GM18873 (cell line): ENCODE measurements around the gene RHO.
"Not testable (repeated sequence)": the region's sequence is repeated elsewhere in the genome, so short reads cannot be mapped to it uniquely, and the experiment has no call there.

Experiments used
- ATAC-seq: cut with Tn5 transposase; IDR thresholded peaks from one replicate; pipeline ENCODE4 v1.9.1; 2021; ENCODE audit warnings: mild to moderate bottlenecking, moderate library complexity, moderate number of reproducible peaks; ENCODE audit not compliant: unreplicated experiment, low FRiP score

The RHO gene

DNA sequence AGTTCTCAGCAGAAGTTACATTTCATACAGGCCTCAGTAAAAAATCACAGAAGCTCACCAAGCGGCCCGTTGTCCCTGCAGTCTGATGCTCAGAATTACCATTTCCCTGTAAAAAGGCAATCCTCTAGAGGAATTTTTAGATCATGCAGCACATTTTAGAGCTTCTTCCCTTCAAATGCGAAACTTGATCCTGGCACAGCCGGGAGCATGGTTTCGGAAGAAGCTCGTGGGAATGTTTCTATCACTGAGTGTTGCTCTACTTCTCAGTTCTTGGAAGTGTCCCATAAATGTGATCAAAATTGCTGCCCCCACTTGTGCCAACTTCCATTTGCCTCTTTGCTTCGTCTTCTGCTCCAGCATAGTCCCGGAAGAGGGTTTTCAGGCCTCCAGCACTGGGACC is 10.8 kb downstream of the RHO start:
- ATAC-seq, result no peak

DNA sequence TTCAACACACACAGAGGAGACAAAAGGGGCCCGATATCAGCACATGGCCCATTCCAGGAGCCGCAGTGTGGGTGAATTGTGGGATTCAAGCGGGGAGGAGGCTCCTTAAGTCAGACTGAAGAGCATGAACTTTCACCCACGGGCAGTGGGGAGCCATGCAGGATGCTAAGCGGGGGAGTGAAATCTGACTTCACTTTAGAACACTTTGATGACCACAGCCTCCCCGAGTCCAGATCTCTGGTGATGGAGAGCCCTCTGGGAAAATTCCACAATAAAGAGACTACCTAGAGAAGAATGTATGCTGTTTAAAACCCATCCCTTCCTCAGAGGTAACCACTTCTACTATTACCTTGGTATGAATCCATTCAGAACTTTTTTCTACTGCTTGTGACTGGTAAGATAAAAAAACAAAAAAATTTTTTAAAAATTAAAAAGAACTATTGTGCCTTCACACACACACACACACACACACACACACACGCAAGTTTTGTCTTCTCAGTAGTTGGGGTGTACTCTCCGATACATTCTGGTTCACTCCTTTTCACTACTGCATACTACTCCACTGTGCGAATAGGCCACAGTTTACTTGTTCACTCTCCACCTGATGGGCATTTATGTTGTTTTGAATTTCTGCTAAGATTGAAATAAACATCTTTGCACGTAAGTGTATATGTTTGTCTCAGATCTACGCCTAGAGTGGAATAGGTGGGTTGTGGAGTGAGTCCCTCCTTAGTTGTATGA is 12.5 kb downstream of the RHO start:
- no peak for ATAC-seq

DNA sequence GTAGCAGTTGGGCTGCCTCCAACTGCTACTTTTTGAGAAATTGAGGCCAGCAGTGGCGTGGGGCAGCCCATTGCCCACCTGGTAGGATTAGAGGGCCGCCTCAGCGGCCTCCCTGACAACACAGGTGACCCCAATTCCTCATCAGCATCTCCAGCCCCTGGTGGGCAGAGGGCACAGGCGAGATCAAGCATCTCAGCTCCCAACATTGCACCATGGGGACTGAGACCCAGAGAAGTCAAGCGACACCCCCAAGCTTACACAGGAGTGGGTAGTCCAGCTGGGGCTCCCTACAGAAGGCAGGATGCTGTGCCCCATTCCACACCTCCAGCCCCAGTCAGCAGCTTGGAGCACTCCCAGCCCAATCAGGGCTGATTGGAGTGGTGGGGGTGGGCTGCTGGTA is 14.3 kb downstream of the RHO start:
- no peak for ATAC-seq

DNA sequence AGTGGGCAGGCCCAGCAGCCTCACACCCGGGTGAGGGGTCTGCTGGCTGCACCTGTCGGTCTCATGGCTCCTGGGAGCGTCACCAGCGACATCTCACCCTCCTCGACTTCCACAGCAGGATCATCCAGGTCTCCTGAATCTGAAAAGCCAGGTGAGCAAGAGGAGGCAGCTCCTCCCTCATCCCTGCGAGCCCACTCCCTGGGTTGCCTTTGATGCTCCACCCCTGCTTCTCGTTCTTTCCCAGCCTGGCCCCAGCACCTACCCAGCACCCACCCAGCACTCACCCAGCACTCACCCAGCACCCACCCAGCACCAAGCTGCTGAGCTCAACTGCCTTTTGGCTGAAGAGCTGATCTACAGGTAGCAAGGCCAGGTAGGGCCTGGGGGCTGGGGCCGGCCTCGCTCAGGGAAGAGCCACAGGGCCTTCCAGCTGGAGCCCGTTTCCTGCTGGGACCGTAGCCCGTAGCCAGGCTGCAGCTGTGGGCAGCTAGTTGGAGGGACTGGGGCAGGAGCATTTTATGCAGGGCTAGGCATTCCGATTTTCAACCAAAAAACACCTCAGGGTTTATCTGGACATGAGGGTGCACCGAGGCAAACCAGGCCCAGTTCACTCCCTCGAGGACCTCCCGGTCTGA is 14.8 kb downstream of the RHO start, which contains the start of gene H1-8:
H1-8 (plus strand) TSS at position 20 of the 635 bp plus-strand sequence; CDS start at position 64, 44 bp downstream.
- no peak for ATAC-seq

DNA sequence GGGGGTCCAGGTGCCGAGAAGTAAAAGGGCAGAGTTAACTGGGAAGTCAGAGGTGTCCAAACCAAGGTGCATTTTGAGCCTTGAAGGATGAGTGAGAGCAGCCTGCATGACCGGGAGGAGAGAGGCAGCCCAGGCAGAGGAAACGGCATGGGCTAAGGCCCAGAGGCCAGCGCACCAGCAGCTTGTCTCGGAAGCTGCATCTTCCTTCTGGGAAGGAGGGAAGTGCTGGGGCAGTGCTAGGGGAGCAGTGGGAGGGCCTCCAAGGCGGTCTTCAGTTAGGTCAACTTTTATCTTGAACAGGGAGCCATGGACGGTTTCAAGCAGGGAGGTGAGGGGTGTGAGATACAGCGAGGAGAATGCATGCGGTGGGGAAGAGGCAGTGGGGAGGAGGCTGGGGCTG is 15.6 kb downstream of the RHO start:
- ATAC-seq, result no peak

DNA sequence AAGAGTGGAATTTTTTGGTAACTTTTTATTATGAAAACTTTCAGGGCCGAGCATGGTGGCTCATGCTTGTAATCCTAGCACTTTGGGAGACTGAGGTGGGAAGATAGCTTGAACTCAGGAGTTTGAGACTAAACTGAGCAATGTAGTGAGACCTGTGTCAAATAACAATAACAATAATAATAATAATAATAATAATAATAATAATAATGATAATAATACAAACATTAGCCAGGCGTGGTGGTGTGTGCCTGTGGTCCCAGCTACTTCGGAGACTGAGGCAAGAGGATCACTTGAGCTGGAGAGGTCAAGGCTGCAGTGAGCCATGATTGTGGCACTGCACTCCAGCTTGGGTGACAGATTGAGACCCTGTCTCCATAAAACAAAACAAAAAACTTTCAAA is 17.5 kb downstream of the RHO start:
- ATAC-seq, result not testable (repeated sequence)

DNA sequence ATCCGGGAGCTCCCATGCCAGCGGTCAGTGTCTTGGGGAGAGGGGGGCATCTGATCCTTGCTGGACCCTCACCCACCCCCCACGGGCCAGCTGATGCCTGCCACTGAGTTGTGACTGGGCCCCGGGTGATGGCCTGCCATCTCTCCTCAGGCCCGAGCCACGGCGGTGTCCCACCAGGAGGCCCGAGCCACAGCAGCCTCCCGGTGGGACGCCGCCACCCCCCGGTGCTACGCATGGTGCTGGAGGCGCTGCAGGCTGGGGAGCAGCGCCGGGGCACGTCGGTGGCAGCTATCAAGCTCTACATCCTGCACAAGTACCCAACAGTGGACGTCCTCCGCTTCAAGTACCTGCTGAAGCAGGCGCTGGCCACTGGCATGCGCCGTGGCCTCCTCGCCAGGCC is 18.8 kb downstream of the RHO start:
- ATAC-seq, result no peak

DNA sequence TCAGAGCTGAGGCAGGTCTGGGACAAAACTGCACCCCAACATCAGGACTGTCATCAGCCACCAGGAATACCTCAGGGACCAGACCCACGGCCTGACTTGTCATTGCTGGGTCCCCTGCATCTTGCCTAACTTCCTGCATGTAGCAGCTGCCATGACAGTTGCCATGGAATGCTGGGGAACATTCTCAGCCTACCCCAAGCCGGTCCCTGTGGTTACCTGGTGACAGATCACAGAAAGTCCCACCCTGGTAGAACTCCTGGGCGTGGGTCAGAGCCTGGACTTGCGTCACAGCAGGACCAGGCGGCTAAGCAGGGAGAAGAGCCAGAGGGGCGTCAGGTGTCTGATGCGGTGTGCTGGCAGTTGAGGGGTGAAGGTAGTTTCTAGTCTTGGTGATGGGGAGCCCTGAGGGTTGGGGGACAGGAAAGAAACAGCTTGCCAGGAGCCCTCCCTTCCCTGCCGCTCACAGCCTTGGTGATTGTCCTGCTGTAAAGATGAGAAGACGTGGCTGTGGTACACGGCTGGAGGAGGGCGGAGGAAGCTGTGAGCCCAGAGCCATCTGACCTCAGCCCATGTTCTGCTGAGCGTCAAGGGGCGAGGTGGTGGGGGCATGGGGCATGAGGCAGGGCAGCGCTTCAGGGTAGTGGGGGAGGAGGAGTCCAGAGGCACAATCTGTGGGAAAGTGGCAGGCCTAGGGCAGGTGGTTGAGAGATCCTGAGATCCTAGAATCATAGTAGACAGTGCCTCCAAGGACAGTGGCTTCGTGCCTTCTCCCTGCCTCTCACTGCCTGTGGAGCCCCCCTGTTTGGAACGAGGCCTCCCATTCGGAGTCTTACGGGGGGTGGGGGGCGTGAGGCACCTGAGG is 19.9 kb downstream of the RHO start:
- no peak for ATAC-seq

DNA sequence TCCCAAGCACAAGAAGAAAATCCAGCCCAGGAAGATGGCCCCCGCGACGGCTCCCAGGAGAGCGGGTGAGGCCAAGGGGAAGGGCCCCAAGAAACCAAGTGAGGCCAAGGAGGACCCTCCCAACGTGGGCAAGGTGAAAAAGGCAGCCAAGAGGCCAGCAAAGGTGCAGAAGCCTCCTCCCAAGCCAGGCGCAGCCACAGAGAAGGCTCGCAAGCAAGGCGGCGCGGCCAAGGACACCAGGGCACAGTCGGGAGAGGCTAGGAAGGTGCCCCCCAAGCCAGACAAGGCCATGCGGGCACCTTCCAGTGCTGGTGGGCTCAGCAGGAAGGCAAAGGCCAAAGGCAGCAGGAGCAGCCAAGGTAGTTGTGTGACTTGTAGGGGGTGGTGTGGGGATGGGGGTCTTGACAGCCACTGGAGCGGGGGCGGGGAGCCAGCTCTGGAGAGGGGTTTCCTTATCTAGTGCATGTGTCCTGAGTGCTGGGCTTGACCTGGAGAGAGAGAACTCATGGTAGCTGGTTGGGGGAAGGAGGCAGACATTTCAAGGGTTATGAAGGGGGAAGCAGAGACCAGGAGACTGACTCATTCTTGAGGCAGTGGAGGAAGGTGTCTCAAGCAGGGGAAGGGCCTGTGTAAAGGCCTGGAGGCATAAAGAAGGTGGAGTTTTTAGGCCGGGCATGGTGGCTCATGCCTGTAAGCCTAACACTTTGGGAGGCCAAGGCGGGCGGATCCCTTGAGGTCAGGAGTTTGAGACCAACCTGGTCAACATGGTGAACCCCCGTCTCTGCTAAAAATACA is 20.8 kb downstream of the RHO start:
- no peak for ATAC-seq

DNA sequence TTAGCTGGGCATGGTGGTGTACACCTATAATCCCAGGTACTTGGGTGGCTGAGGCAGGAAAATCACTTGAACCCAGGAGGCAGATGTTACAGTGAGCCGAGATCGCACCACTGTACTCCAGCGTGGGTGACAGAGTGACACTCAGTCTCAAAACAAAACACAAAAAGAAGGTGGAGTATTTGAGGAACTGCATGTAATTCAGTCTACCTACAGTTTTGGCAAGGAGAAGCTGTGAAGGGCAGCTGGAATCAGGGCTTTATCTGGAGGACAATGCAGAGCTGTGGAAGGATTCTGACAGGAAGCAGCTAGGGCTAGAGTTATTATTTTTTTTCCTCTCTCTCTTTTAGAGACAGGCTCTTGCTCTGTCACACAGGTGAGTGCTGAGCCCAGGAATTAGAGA is 21.4 kb downstream of the RHO start:
- ATAC-seq, result no peak

DNA sequence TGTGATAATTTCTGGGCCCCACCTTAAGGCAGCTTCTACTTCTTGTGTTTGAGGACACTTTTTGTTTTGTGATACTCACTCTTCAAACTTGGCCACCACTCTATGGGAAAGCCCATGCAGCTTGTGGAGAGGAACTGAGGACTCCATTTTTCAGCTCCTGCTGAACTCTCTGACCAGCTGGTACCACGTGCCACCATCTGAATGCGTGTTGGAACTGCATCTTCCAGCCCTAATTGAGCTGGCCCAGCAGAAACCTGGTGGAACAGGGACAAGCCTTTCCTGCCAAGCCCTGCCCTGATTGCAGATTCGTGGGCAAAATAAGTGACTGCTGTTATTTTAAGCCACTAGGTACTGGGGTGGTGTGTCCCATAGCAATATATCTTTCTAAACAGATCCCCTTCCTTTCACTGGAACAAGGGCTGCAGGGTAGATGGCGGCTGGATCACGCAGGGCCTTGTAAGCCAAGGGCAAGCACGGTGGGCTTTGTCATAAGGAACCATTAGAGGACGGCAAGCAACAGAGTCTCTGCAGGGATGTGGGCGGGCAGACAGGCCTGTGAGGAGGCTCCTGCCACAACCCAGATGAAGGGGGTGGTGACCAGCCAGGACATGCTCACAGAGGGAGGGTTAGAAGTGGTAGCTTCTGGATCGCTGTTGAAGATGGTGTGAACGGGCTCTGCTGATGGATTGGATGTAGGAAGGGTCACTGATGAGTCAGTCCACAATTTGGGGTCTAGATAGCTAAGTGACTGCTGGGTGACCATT is 24.0 kb downstream of the RHO start:
- no peak for ATAC-seq

DNA sequence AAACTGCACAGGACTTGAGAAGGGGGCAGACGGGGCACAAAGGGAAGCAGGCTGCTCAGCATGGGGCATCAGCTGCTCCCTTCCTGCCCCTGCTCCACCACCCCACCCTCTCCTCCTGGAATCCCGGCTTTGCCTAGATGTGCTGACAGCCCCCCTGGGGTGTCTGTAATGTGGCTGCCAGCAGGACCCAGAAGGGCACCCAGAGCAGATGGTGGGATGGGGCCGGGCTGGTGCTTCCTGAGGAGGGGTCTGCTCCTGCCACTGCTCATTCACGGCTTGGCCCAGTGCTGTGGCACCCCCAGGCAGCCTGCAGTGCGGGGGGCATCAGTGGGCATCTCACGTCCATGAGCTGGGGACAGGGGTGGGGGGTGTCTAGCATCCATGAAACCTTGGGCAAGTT is 24.7 kb downstream of the RHO start:
- ATAC-seq, result no peak

DNA sequence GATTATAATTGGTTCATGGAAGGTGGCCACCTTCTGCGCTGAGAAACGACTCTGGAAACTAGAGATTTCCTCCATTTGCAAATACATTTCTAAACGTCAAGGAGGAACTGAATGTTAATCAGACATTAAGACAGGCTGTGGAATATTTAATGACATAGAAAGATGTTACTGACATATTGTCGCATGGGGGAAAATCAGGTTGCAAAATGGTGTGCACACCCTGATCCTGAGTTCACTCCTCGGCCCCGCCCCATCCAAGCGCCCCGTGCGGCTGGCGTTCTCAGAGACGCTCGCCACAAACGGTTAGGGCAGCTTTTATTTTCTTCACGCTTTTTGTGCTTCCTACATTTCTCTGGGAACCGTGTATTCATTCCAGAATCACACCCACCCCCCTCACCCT is 25.3 kb downstream of the RHO start:
- ATAC-seq, result no peak

DNA sequence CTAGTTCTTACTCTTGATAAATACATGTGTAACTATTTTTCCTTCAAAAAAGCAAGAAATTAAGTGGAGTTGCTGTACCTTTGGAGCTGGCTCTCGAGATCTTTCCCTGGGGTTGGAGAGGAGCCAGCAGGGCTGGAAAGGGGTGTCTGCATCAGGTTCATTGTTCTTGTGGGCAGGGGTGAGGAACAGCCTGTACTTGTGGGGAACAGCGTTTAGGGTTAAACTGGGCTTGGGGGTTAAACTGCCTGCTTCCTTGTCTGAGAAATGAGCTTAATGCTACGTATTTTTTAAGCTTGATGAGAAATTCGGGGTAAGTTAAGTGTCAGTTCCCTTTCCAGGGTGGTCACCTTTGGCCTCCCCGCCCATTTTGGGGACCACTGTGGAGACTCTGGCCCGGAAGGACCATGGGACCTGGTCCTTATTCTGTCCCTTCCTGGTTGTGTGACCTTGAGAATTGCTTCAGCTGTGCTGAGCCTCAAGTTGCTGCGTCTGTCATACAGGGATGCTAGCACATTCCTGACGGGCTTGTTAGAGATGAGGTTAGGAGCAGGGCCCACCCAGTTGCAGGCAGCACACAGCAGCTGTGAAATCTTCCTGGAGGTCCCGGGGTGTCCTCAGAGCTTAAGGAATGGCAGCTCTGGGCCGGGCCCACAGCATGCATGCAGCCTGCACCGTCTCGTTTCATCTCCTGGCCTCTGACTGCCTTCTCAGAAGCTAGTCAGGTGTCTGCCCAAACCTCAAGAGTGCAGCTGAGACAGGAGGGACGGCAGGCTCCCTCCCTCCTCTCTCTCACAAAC is 26.1 kb downstream of the RHO start:
- ATAC-seq, result no peak

DNA sequence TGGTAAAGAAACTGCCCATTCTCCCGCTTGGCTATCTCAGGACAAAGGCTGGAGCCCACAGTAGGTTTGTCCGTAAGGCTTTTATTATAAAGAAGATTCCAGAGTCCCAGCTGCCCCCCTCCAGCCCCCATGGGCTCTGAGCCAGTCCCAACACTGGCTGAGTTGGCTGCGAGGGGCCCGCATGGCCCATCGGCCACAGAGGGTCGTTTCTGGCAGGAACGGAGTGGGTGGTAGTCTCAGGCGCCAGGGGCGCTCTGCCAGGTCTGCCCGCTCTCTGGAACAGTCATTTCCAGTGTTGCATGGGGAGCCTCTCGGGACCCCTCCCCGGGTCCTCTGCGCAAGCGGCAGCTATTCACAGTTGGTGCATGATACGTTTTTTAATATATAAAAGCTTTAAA is 26.7 kb downstream of the RHO start:
- no peak for ATAC-seq

DNA sequence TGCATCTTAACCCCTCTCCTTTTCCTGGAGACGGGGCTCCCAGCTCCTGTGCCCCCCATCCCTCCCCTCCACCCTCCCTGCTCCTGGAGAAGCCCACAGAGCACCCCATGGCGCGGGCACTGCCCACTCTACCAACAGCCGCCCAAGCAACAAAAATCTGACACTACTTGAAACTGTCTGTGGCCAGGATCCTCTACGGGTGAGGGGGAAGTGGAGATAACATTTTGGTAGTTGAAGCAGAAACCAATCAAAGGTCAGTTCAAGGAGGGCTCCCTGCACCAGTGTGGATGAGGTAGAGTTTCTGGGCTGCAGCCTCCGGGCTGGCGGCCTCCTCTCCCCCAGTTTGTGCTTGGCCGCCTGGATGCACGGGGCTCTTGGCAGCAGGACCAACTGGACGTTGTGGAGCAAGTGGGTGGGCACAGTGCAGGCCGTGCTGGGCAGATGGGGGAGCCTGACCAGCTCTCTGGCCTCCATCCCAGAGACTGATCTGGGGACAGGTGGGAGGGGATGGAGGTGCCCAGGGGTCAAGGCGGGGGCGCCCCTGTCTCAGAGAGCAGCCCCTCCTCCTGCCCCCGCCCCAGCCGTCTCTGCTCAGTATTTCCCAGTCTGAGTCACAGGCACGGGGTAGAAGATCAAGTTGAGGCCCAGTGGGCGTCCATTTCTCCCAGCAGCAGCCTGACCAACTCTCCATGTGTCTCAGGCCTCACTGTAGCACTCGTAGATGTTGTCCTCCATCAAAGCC is 27.3 kb downstream of the RHO start:
- no peak for ATAC-seq

DNA sequence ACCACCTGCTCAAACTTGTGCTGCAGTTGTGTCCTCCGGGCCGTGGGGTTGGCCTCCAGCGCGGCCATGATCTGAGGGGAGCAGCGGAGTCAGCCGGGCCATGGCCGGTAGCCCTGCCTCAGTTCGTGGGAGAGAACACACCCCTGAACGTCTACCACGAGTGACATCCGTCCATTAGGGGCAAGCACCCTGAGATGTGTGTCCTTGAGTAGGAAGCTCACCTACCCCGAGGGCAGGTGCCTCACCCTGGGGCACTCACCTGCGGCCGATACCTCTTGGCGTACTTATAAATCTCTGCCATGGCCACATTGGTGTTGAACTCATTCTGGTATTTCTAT is 27.9 kb downstream of the RHO start:
- ATAC-seq, result no peak

DNA sequence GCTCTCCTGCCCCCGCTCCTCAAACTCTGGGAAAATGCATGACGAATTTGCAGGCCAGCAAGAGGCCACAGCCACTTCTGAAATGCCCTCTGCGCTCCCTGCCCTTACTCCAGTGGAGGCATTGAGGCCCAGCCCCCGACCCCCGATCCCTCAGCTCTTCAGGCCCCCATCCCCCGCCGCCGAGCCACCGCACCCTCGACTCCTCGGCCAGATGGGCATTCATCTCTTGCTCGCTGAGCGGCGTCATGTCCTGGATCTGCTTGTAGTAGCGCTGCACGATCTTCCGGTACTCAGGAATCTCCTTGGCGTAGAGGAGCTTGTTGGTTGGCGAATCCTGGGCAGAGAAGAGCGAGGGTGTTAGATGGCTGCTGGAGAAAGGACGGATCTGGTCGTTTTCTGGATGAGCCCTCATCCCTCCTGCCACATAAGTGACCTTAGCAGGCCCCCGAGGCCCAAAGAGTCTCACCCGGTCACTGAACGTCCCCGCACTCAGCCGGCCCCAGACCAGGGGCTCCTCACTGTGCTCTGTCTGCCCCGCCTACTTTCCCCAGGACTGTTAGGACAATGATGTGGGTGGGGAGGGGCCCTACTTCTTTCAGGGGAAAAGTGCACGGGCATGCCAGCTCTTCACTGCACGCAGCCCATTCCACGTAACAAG is 28.6 kb downstream of the RHO start:
- no peak for ATAC-seq
